ENCODE data around the gene SLC23A2.
"Not testable (repeated sequence)": the region's sequence is repeated elsewhere in the genome, so short reads cannot be mapped to it uniquely, and the experiment has no call there.

Gene SLC23A2

DNA sequence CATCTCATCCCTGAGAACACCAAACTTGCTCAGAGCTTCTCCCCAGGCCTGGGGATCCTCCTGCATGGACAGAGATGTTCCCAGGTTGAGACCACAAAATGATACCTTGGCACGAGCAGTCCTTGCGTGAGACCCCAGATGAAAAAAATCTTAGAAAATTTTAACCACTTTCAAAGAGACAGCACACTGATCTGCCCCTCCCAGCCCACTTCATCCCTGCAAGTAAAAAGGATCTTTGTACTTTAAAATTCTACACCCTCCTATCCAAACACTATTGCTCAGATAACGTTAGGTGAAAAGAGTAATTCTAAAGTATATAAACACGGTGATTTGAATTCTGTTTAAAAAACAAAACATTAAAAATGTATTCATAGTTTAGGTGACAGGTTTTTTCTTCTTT lies 98.5 kb downstream of the SLC23A2 start:
- DNase-seq (ENCODE audit: low read depth), result no peak

DNA sequence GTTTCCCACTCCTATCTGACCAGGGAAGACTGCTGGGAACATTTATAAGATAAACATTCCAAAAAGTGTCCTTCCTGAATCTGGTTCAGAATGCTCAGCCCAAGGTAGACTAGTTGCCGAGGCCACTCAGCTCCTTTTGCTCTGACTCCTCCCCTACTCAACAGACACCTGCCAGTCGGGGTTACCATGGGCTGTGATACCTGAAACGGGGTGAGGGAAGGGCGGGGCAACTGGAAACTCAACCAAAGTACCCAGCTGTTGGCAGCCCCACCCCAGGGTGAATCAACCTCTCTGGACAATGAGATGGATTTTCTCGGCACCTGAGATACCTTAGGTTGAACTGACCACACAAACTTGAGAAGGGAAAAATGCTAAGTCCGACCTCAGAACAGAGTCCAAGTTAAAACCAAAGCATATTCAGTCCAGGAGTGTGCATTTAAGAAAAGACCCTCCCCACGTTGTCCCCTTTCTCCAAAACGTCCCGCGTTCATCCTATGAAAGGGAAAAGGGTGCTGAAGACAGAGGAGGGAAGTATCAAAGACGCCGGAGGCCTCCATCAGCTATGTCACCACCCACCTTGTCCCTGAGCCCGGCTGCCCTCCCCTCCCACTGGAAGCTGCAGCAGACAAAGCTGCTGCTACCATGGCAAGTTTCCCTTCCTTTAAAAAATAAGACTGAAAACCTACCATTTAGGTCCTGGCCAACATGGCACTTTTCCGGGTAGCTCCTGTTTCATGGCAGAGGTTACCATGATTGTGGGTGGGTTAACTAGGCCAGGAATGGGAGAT lies 100.1 kb downstream of the SLC23A2 start:
- no peak for DNase-seq (ENCODE audit: low read depth)

- DNase-seq (ENCODE audit: low read depth), result peak; percentile 43
Measured at GRCh38 chr20:4898282-4899244, 102.7 kb downstream of the SLC23A2 start.

- no peak for DNase-seq (ENCODE audit: low read depth)
Measured at GRCh38 chr20:4897600-4897999, 103.7 kb downstream of the SLC23A2 start.

- no peak for DNase-seq (ENCODE audit: low read depth)
Measured at GRCh38 chr20:4896971-4897497, 104.3 kb downstream of the SLC23A2 start.

DNA sequence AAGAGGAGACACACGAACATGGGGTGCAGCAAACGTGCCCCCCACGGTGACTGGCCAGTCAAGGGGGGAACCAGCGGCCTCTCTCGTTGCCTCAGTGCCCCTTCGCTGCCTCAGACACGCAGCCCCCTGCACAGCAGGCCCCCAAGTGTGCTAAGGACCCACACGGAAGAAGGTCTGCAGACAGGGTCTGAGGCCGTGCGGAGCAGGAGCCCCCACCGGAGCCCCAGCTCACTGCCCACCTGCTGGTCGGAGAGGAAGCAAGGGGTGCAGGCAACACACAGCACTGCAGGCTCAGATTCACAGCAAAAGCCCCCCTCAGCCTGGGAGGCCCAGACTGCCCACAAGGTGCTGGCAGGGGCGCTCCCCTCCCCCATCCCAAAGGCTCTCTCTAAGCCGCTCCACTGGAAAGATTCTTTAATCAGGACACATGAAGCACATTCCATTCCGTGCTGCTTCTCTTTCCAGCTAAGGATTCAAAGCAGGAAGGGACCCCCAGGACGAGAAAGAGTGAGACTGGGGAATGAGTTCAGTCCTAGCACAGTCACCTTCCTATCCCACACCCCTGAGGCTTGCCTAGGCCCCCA lies 105.1 kb downstream of the SLC23A2 start:
- DNase-seq (ENCODE audit: low read depth), result no peak

- DNase-seq (ENCODE audit: low read depth), result no peak
Measured at GRCh38 chr20:4894981-4895381, 106.3 kb downstream of the SLC23A2 start.

DNA sequence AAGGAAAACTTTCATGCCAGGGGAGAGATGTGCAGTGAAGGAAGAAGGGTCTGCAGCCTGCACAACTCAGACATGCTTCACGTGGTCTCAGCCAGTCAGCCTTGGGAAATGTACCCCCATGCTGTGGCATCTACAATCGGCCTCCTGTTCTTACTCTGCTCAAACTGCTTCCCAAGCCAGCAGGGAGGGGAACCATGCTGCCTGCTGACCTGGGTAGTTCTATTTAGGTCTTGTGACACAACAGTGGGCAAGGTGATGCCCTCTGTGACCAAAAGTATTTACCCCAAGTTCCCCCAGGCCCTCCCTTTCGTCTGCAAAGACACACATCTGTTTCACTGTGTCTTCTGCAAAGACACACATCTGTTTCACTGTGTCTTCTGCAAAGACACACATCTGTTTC lies 106.9 kb downstream of the SLC23A2 start:
- no peak for DNase-seq (ENCODE audit: low read depth)

GRCh38 chr20:4893709-4894108 lies 107.6 kb downstream of the SLC23A2 start:
- DNase-seq (ENCODE audit: low read depth), result no peak

DNA sequence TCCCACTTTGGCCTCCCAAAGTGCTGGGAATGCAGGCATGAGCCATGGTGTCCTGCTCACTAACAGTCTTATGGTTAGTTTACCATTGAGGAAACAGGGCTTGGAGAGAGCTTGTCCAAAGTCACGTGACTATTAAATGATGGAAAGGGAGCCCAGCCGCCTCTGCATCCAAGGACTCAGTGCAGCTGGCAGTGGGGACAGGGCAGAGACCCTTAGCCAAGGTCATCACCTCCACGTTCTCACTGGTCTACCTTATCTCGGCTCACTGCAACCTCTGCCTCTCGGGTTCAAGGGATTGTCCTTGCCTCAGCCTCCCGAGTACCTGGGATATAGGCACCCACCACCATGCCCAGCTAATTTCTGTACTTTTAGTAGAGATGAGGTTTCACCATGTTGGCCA lies 109.3 kb downstream of the SLC23A2 start:
- DNase-seq (ENCODE audit: low read depth), result no peak

- DNase-seq (ENCODE audit: low read depth), result no peak
Measured at GRCh38 chr20:4891190-4891763, 110.0 kb downstream of the SLC23A2 start.

- DNase-seq (ENCODE audit: low read depth), result no peak
Measured at GRCh38 chr20:4889446-4889845, 111.9 kb downstream of the SLC23A2 start.

GRCh38 chr20:4887586-4887985 lies 113.7 kb downstream of the SLC23A2 start:
- DNase-seq (ENCODE audit: low read depth), result no peak

GRCh38 chr20:4886771-4887527 lies 114.4 kb downstream of the SLC23A2 start:
- no peak for DNase-seq (ENCODE audit: low read depth)

- DNase-seq (ENCODE audit: low read depth), result no peak
Measured at GRCh38 chr20:4885877-4886276, 115.4 kb downstream of the SLC23A2 start.

DNA sequence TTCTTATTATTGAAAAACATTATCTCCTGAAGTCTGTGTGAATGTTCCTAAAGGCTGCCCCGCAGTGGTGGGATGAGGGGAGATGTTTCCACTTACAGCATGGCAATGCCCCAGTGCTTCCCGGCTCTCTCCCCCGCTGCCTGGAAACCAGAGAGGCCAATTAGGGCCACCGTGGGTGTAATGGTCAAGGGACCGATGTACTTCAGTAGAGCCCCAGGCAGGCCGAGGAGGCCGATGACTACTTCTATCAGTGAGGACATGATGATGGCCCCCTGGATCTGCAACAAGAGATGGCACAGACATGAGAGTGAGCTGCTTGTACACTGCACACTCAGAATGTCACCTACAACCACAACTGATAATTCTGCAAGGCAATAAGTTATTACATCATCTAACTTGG lies 117.8 kb downstream of the SLC23A2 start:
- no peak for DNase-seq (ENCODE audit: low read depth)

DNA sequence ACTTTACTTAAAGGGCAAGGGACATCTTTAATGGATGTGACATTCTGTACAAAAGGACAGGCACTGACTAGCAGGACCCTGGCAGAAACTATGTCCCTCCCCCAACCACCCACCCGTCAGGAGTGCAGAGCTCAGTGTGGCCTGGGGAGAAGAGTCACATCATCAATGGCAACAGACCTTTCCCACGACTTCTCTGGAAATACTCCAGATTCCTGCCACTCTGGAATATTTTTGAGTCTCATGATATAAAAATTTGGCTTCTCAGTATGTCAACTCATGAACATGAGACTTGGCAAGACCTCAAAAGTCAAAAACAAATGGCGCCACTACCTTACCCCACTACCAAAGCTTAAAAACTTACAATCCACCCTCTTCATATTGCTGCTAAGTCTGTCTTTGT lies 118.3 kb downstream of the SLC23A2 start:
- DNase-seq (ENCODE audit: low read depth), result no peak

DNA sequence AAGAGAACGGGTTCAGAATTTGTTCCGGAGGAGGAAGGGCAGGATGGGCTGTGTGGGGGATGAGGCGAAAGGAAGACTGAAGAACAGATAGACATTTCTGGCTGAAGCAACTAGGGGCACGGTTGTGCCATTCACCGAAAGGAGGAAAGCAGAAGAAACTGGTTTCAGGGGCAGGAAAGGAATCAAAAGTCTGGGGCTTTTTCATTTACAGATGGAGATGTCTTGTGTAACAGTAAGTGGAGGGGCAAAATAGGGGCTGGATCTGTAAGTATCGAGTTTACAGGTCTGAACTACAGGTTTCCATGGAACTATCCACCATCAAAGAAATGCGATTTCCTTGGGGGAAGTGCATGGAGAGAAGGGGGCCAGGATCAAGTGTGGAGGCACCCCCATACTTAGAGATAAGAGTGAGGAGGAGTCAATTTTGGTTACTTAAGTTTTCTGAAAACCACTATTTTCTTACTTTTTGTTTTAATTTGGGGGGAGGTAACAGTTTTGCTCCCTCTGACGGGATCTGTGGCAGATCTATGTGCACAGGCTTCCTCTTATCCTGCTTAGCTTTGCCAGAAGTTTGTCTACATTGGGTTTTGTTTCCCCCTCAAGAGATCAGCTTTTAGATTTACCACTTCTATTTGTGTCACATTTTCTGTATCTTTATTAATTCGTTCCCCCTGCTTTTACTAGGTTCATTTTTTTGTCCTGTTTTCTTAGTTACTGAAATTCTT lies 120.1 kb downstream of the SLC23A2 start:
- no peak for DNase-seq (ENCODE audit: low read depth)

DNA sequence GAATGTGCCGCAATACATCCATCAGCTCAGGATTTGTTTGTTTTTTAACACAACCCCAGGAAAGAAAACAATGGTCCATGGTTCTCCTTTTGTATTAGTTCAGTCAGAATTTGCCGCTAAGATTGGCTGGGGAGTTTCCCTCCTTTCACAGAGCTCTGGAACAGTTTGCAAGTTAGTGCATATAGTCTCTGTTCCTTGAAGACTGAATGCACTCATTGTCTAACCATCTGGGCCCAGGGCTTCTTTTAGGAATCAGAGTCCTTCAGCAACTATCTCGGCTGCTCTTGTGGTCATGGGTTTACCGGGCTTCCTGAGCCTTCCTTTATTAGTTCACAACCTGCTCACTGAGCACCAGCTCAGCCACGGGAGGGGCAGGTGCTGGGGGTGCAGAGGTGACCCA lies 121.3 kb downstream of the SLC23A2 start:
- DNase-seq (ENCODE audit: low read depth), result no peak

DNA sequence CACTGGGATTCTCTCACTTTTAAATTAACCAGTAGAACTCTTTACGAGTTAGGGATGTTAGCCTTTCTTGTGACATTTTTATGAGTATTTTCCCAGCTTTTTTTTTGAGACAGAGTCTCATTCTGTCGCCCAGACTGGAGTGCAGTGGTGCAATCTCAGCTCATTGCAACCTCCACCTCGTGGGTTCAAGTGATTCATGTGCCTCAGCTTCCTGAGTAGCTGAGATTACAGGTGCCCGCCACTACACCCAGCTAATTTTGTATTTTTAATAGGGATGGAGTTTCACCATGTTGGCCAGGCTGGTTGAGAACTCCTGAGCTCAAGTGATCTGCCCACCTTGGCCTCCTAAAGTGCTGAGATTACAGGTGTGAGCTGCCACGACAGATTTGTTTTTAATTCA lies 123.2 kb downstream of the SLC23A2 start:
- not testable (repeated sequence) for DNase-seq (ENCODE audit: low read depth)

DNA sequence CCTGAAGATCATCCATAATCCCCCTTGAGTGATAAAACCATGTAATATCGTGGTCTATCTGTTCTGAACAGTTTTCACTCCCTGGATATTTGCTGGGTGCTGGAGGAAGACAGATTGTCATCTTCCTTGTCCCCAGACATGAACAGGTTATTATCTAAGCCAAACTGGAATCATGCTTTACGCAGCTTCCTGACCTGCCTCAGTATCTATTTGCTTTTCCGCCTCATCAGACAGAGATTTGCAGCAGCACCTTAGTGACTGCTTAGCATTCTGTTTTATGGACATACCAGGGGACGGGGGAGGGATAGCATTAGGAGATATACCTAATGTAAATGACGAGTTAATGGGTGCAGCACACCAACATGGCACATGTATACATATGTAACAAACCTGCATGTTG lies 124.6 kb downstream of the SLC23A2 start:
- no peak for DNase-seq (ENCODE audit: low read depth)

Data from non-pigmented ciliary epithelial cell (primary cell).